HG03558 (cell line): ENCODE results near the gene DIP2A.
"Not testable (repeated sequence)": the region's sequence is repeated elsewhere in the genome, so short reads cannot be mapped to it uniquely, and the experiment has no call there.

Source experiments
- ATAC-seq: cut with Tn5 transposase; IDR thresholded peaks from one replicate; pipeline ENCODE4 v1.9.1; 2021; ENCODE audit warnings: moderate number of reproducible peaks; ENCODE audit not compliant: unreplicated experiment; ENCODE audit errors: extremely low read depth

DIP2A gene

GRCh38 chr21:46425041-46425440, 33.6 kb upstream of the DIP2A start:
- ATAC-seq, result no peak

GRCh38 chr21:46425571-46425970, 33.1 kb upstream of the DIP2A start:
- no peak for ATAC-seq

- no peak for ATAC-seq
Observed at GRCh38 chr21:46426313-46427046, 32.2 kb upstream of the DIP2A start.

DNA sequence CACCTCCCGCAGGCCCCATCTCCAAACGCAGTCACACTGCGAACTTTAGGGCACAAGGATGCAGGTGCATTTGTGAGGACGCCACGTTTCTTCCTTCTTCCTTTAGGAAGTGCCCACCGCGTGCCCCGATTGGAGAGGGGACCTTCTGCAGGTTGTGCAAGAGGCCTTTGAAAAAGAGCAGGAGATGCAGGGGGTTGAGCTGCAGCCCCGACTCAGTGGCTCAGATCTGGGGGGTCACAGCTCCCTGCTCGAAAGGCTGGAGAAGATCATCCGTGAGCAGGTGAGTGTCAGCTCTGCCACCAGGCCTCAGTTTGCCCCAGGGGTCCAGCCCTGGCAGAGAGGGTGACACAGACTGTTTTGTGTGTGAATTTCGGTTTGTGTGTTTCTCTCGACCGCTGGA, 31.2 kb upstream of the DIP2A start:
- no peak for ATAC-seq

- no peak for ATAC-seq
Observed at GRCh38 chr21:46428286-46428685, 30.4 kb upstream of the DIP2A start.

- ATAC-seq, result no peak
Observed at GRCh38 chr21:46428987-46429710, 29.5 kb upstream of the DIP2A start.

- no peak for ATAC-seq
Observed at GRCh38 chr21:46429754-46430681, 28.7 kb upstream of the DIP2A start.

DNA sequence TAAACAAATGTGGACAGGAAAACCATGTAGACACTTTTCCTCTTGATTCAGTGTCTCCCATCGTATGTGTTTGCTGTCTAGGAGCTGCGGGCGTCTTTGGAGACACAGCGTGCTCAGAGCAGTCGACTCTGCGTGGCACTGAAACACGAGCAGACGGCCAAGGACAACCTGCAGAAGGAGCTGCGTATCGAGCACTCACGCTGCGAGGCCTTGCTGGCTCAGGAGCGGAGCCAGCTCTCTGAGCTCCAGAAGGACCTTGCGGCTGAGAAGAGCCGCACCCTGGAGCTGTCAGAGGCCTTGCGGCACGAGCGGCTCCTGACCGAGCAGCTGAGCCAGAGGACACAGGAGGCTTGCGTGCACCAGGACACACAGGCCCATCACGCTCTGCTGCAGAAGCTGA, 27.2 kb upstream of the DIP2A start:
- no peak for ATAC-seq

- ATAC-seq, result no peak
Observed at GRCh38 chr21:46431884-46432488, 26.7 kb upstream of the DIP2A start.

- not testable (repeated sequence) for ATAC-seq
Observed at GRCh38 chr21:46433116-46433515, 25.6 kb upstream of the DIP2A start.

DNA sequence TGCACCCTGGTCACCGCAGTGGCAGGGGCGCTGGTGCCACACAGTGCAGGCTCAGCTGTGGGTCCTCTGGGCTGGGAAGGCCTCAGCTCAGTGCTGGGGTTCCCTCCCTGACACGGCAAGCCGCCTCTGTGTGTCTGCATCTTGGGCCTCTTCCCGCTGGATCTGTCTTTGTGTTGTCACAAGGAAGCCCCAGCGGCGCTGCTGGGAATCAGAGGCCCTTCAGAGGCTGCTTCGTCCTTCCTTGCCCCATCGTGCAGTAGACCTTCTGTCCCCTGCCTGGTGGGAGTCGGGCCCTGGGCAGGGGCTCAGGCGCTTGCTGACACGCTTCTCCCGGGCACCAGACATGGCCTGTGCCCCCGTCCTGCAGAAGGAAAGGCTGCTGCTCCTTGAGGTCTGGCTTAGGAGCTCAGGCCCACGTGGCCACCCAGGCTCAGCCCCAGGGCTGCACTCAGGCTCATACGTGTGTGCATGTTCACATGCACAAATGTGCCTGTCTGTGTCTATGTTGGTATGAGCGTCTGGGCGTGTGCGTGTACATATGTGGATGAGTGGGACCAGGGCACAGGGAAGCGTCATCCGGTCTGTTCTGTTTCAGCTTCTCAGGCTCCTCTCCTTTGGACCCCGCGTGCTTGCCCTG, 24.3 kb upstream of the DIP2A start:
- ATAC-seq, result no peak

GRCh38 chr21:46435786-46436227, 22.9 kb upstream of the DIP2A start:
- no peak for ATAC-seq

DNA sequence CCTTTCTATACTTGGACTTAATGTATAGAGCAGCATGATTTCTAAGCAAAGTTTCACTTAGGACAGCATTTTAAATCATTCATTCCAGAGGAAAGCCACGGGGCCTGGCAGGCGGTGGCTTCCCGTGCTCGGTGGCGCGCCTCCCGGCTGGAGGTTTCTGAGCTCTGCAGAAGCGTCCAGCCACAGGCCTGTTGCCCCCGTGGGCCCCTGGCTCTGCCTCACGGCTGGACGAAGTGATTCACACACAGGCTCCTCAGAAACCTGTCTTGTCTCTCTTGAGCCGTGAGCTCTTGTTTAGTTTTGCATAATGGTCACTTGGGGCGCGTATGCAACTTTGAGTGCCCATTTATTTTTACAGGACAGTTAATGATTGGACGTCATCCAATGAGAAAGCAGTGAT, 22.1 kb upstream of the DIP2A start:
- ATAC-seq, result no peak

GRCh38 chr21:46437096-46437498, 21.6 kb upstream of the DIP2A start:
- ATAC-seq, result no peak

DNA sequence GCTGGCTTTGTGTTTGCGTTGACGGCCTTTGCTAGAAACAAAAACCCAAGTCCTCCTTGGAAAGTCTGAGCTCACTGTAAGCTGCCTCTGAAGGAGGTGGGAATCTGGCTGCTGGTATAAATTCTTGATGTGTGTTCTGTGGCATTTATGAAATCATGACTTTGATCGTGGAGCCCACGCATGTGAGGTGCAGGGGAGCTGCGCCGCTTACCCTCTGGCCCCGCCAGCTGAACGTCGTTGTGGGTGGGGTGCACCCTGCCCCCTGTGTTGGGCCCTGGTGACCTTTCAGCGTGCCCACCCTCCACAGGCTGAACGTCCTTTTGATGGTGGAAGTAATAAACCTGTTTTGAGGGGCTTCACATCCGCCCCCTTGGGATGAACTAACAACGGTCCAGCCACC, 21.2 kb upstream of the DIP2A start:
- no peak for ATAC-seq

DNA sequence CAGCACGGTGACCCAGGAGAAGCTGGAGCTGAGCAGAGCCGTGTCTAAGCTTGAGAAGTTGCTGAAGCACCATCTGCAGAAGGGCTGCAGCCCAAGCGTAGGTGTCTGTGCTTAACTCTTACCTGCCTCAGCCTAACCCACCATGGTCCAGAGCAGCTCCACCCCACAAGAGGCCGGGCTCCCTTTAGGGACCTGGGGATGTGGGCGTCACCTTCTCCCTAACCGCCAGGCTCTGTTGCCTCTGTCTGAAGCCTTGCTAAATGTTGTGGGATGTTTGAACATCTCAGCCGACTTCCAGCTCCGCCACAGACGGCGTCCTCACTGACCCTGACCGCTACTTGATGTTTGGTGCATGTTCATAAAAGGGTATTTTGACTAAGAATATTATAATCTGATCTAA, 20.4 kb upstream of the DIP2A start:
- no peak for ATAC-seq

DNA sequence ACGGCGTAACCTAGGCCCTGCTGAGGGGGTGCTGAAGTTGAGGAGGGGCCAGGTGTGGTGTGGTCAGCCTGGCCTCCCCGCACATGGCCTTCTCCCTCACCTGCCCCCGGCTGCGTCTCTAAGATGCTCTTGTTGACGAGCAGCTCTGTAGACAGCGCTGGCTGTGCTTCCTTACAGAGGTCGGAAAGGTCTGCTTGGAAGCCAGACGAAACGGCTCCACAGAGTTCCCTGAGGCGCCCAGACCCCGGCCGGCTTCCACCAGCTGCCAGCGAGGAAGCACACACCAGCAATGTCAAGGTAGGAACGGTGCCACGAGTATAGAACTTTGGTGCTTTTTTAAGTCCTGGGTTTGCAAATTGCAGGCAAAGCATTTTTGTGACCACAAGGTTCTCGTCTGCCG, 18.8 kb upstream of the DIP2A start:
- ATAC-seq, result no peak

- ATAC-seq, result no peak
Observed at GRCh38 chr21:46441331-46441730, 17.4 kb upstream of the DIP2A start.

- no peak for ATAC-seq
Observed at GRCh38 chr21:46441961-46442498, 16.7 kb upstream of the DIP2A start.

DNA sequence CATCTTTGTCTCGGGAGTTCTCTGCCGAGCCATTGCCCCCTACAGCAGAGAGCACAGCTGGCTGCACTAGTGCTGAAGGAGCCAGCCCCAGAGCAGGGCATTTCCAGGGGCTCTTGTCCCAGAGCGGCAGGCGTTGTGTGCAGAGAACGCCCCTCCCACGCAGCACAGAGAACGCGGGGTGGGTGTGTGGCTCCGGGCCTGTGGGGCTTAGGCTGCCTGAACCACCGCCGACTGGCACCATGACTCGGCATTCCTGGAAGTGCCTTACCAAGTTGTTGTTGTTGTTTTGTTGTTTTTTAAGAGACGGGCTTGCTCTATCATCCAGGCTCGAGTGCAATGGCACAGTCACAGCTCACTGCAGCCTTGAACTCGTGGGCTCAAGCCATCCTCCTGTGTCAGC, 15.8 kb upstream of the DIP2A start:
- ATAC-seq, result no peak
